K562 (cell line): Measurements from ENCODE around the gene OR1I1. TPM values are rescaled to one million over a fixed set of nuclear protein-coding genes. Genes with fewer than 3 reads are reported as not detected.

ENCODE experiments used
- ATAC-seq: fragments of 200-7000 bp; cut with Tn5 transposase; 3 replicates; pipeline ENCODE4 v1.9.1; 2020; ENCODE audit warnings: moderate library complexity
- BruUV-seq: library from RNA; stranded (reverse); fragments of 400-500 nt; replicated peaks from 2 replicates; lab custom pipeline; 2021; lab: Mats Ljungman, UMichigan
- CTCF ChIA-PET: fragments of 300-600 bp; formaldehyde crosslinking; extraction: SDS; loops from one replicate; lab custom pipeline; 2021; ENCODE audit warnings: low intra/inter-chr PET ratio; lab: Yijun Ruan, JAX
- POLR2A ChIA-PET: fragments of 300-600, 350-650 bp; sonication (Branson Sonifier 250); formaldehyde crosslinking; extraction: SDS; loops from one replicate; lab custom pipeline; 2021; ENCODE audit warnings: antibody characterized with exemption, inconsistent platforms; lab: Yijun Ruan, JAX
- DNase-seq, 4 experiments: peaks; one replicate each; pipeline versions ENCODE4 v3.0.0 to v3.0.0-alpha.2; 2011 to 2018; ENCODE audit warnings: low spot score in 3 of 4, mixed read lengths in 3 of 4; ENCODE audit errors: extremely low read depth in 1 of 4
- FAIRE-seq: peaks from 2 replicates; lab custom pipeline; 2011; peaks lifted over from hg19 to GRCh38; lab: Jason Lieb, UNC
- H2AFZ ChIP-seq: 2 replicates; pipeline ENCODE4 v1.6.0; 2011; ENCODE audit warnings: low read depth, low read length, control low read depth, inconsistent platforms
- H3K27ac ChIP-seq: fragments of 200-600 bp; 3 replicates; pipeline ENCODE4 v1.8.0; 2011; ENCODE audit warnings: low read depth, mild to moderate bottlenecking, control low read depth, inconsistent platforms, low read length, moderate library complexity, mixed read lengths; ENCODE audit errors: extremely low read depth
- H3K27me3 ChIP-seq, 2 experiments: fragments of 300-600 bp in 1 of 2; 2 replicates in 1 of 2; 3 replicates in 1 of 2; pipeline versions ENCODE4 v1.6.0 to v1.8.0; 2011; ENCODE audit warnings: inconsistent platforms in 2 of 2, low read length in 2 of 2, mild to moderate bottlenecking in 1 of 2, mixed read lengths in 1 of 2, moderate library complexity in 1 of 2; ENCODE audit not compliant: control insufficient read depth in 2 of 2, insufficient read depth in 2 of 2
- H3K36me3 ChIP-seq: fragments of 300-600 bp; 3 replicates; pipeline ENCODE4 v1.8.0; 2011; ENCODE audit warnings: mild to moderate bottlenecking, low read length, inconsistent platforms; ENCODE audit not compliant: control insufficient read depth, insufficient read depth
- H3K4me1 ChIP-seq, 2 experiments: fragments of 200-600 bp in 1 of 2; replicated peaks in 1 of 2; 2 replicates in 1 of 2; 3 replicates in 1 of 2; pipeline versions ENCODE4 v1.5.1 to v1.8.0; 2011; ENCODE audit warnings: inconsistent platforms in 2 of 2, low read length in 2 of 2, mild to moderate bottlenecking in 1 of 2, mixed read lengths in 1 of 2, moderate library complexity in 1 of 2; ENCODE audit not compliant: control insufficient read depth in 2 of 2, insufficient read depth in 2 of 2
- H3K4me2 ChIP-seq: 2 replicates; pipeline ENCODE4 v1.6.1; 2011; ENCODE audit warnings: low read length, control low read depth, inconsistent platforms, mixed read lengths; ENCODE audit not compliant: insufficient read depth
- H3K4me3 ChIP-seq: fragments of 200-600 bp; sonication (generic), shearing (Covaris generic); 2 replicates; pipeline ENCODE4 v1.5.1; 2016; ENCODE audit warnings: control low read depth, inconsistent platforms
- H3K79me2 ChIP-seq: fragments of 200-600 bp; 3 replicates; pipeline ENCODE4 v1.8.0; 2011; ENCODE audit warnings: low read length, inconsistent platforms; ENCODE audit not compliant: control insufficient read depth, insufficient read depth
- H3K9ac ChIP-seq, 2 experiments: 2 replicates each; pipeline versions ENCODE4 v1.6.0 to v1.6.1; 2011; ENCODE audit warnings: low read depth in 2 of 2, low read length in 2 of 2, control low read depth in 1 of 2, inconsistent platforms in 1 of 2, mild to moderate bottlenecking in 1 of 2, mixed read lengths in 1 of 2; ENCODE audit not compliant: insufficient read depth in 1 of 2
- H3K9me1 ChIP-seq: one replicate; pipeline ENCODE4 v1.6.0; 2011; ENCODE audit warnings: inconsistent platforms, mild to moderate bottlenecking, low read length, moderate library complexity; ENCODE audit not compliant: control insufficient read depth, insufficient read depth
- H3K9me3 ChIP-seq: replicated peaks from 2 replicates; pipeline ENCODE4 v1.5.1; 2011; ENCODE audit warnings: low read depth, low read length, inconsistent platforms; ENCODE audit not compliant: control insufficient read depth, insufficient read depth
- H4K20me1 ChIP-seq: replicated peaks from 2 replicates; pipeline ENCODE4 v1.6.1; 2011; ENCODE audit warnings: low read length, inconsistent platforms, mixed read lengths; ENCODE audit not compliant: control insufficient read depth, insufficient read depth
- CHCHD3 ChIP-seq: fragments of 250-450 bp; sonication (Bioruptor Pico); IDR thresholded peaks from 2 replicates; pipeline ENCODE4 v2.1.2; 2022; ENCODE audit warnings: mild to moderate bottlenecking
- ZNF143 ChIP-seq: sonication (generic); formaldehyde crosslinking; IDR thresholded peaks from 2 replicates; pipeline ENCODE4 v1.9.0; 2022; ENCODE audit warnings: mild to moderate bottlenecking, missing genetic modification reagents
- ZNF316 ChIP-seq: fragments of 450-650 bp; IDR thresholded peaks from 2 replicates; pipeline ENCODE4 v1.6.1; 2016
- WGBS: fragments of 100-300 bp; shearing (Covaris generic); methylation state at CpG from one replicate; pipeline ENCODE4 v1.1.6; 2016; ENCODE audit warnings: low coverage, mixed read lengths; ENCODE audit not compliant: insufficient coverage; ENCODE audit errors: missing lambda C conversion rate; 5-methylcytosine and 5-hydroxymethylcytosine counted together
- in situ Hi-C: fragments of 300-500 bp; cut with MboI; formaldehyde crosslinking; loops from 4 replicates; pipeline ENCODE4 v1.15.0; 2018; ENCODE audit warnings: inconsistent platforms, mixed read lengths
- intact Hi-C: fragments of 100-400 bp; cut with micrococcal nuclease; formaldehyde crosslinking; loops from 2 replicates; pipeline ENCODE4 v1.14.2; 2022
- polyA plus RNA-seq, 8 experiments: library from polyadenylated mRNA; depleted of rRNA in 4 of 8; stranded (reverse) in 5 of 8; unstranded in 3 of 8; fragments of >200 nt; fragmentation: Nextera tagmentation in 2 of 8; fragmentation: Illumina TruSeq in 1 of 8; extraction: Ambion mirVana in 2 of 8; extraction: Trizol in 1 of 8; gene quantifications; 2 replicates each; pipeline versions ENCODE4 v1.2.1 to v1.2.3, GENCODE V29; 2011 to 2014; ENCODE audit warnings: inconsistent platforms in 1 of 8, missing spikeins in 1 of 8
- total RNA-seq, 7 experiments: library from RNA; depleted of rRNA in 6 of 7; stranded (reverse); fragments of >200 nt in 6 of 7; fragmentation: Illumina TruSeq in 2 of 7; extraction: Trizol in 2 of 7; gene quantifications; 2 replicates each; pipeline versions ENCODE4 v1.2.1 to v1.2.3, GENCODE V29; 2011 to 2021; ENCODE audit warnings: low replicate concordance in 1 of 7
- TF ChIP-seq, protein P1 (sequence below): fragments of 450-650 bp; IDR thresholded peaks from 2 replicates; pipeline ENCODE4 v1.6.1; 2017; ENCODE audit warnings: antibody characterized with exemption, mild to moderate bottlenecking
- TF ChIP-seq, protein P2 (sequence below): fragments of 450-650 bp; IDR thresholded peaks from 2 replicates; pipeline ENCODE4 v1.6.1; 2016; ENCODE audit warnings: mild to moderate bottlenecking, moderate library complexity

Gene OR1I1
- total and polyA plus RNA-seq, 9 of the 15 experiments (the other 6 are each of a cell fraction or from before 2014, with no cell fraction given): not detected

DNA sequence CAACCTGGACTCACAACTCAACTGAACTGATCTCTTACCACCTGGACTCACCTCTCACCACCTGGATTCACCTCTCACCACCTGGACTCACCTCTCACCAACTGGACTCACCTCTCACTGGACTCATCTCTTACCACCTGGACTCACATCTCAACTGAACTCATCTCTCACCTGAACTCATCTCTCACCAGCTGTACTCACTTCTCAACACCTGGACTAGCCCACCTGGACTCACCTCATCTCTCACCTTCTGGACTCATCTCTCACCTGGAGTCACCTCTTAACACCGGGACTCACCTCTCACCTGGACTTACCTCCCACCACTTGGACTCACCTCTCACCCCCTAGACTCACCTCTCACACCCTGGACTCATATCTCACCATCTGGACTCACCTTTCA lies 40.0 kb upstream of the OR1I1 start:
- Histone ChIP-seq H2AFZ (no peak overlapping the region), H3K27me3 (peaks cover 5 to 10% of the 10 kb centered on the region in 2 experiments; a peak in 3 of 5 replicates), H3K9me1 (no peaks in the 10 kb centered on the region), H3K79me2 (no peaks in the 10 kb centered on the region), H3K27ac (no peak overlapping the region), H3K4me1 (no peaks in the 10 kb centered on the region; a peak in 1 of 5 replicates), H3K9ac (no peak overlapping the region), H3K4me2 (no peak overlapping the region), H3K36me3 (no peaks in the 10 kb centered on the region), H3K4me3 (no peak overlapping the region), H4K20me1 (0 out of 2 replicates have a peak, but pooled peaks cover 4% of the 10 kb centered on the region), H3K9me3 (no peaks in the 10 kb centered on the region)
- no TSS peak for BruUV-seq
- TF ChIP-seq, protein P1, sequence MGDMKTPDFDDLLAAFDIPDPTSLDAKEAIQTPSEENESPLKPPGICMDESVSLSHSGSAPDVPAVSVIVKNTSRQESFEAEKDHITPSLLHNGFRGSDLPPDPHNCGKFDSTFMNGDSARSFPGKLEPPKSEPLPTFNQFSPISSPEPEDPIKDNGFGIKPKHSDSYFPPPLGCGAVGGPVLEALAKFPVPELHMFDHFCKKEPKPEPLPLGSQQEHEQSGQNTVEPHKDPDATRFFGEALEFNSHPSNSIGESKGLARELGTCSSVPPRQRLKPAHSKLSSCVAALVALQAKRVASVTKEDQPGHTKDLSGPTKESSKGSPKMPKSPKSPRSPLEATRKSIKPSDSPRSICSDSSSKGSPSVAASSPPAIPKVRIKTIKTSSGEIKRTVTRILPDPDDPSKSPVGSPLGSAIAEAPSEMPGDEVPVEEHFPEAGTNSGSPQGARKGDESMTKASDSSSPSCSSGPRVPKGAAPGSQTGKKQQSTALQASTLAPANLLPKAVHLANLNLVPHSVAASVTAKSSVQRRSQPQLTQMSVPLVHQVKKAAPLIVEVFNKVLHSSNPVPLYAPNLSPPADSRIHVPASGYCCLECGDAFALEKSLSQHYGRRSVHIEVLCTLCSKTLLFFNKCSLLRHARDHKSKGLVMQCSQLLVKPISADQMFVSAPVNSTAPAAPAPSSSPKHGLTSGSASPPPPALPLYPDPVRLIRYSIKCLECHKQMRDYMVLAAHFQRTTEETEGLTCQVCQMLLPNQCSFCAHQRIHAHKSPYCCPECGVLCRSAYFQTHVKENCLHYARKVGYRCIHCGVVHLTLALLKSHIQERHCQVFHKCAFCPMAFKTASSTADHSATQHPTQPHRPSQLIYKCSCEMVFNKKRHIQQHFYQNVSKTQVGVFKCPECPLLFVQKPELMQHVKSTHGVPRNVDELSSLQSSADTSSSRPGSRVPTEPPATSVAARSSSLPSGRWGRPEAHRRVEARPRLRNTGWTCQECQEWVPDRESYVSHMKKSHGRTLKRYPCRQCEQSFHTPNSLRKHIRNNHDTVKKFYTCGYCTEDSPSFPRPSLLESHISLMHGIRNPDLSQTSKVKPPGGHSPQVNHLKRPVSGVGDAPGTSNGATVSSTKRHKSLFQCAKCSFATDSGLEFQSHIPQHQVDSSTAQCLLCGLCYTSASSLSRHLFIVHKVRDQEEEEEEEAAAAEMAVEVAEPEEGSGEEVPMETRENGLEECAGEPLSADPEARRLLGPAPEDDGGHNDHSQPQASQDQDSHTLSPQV: no peak
- TF ChIP-seq, protein P2, sequence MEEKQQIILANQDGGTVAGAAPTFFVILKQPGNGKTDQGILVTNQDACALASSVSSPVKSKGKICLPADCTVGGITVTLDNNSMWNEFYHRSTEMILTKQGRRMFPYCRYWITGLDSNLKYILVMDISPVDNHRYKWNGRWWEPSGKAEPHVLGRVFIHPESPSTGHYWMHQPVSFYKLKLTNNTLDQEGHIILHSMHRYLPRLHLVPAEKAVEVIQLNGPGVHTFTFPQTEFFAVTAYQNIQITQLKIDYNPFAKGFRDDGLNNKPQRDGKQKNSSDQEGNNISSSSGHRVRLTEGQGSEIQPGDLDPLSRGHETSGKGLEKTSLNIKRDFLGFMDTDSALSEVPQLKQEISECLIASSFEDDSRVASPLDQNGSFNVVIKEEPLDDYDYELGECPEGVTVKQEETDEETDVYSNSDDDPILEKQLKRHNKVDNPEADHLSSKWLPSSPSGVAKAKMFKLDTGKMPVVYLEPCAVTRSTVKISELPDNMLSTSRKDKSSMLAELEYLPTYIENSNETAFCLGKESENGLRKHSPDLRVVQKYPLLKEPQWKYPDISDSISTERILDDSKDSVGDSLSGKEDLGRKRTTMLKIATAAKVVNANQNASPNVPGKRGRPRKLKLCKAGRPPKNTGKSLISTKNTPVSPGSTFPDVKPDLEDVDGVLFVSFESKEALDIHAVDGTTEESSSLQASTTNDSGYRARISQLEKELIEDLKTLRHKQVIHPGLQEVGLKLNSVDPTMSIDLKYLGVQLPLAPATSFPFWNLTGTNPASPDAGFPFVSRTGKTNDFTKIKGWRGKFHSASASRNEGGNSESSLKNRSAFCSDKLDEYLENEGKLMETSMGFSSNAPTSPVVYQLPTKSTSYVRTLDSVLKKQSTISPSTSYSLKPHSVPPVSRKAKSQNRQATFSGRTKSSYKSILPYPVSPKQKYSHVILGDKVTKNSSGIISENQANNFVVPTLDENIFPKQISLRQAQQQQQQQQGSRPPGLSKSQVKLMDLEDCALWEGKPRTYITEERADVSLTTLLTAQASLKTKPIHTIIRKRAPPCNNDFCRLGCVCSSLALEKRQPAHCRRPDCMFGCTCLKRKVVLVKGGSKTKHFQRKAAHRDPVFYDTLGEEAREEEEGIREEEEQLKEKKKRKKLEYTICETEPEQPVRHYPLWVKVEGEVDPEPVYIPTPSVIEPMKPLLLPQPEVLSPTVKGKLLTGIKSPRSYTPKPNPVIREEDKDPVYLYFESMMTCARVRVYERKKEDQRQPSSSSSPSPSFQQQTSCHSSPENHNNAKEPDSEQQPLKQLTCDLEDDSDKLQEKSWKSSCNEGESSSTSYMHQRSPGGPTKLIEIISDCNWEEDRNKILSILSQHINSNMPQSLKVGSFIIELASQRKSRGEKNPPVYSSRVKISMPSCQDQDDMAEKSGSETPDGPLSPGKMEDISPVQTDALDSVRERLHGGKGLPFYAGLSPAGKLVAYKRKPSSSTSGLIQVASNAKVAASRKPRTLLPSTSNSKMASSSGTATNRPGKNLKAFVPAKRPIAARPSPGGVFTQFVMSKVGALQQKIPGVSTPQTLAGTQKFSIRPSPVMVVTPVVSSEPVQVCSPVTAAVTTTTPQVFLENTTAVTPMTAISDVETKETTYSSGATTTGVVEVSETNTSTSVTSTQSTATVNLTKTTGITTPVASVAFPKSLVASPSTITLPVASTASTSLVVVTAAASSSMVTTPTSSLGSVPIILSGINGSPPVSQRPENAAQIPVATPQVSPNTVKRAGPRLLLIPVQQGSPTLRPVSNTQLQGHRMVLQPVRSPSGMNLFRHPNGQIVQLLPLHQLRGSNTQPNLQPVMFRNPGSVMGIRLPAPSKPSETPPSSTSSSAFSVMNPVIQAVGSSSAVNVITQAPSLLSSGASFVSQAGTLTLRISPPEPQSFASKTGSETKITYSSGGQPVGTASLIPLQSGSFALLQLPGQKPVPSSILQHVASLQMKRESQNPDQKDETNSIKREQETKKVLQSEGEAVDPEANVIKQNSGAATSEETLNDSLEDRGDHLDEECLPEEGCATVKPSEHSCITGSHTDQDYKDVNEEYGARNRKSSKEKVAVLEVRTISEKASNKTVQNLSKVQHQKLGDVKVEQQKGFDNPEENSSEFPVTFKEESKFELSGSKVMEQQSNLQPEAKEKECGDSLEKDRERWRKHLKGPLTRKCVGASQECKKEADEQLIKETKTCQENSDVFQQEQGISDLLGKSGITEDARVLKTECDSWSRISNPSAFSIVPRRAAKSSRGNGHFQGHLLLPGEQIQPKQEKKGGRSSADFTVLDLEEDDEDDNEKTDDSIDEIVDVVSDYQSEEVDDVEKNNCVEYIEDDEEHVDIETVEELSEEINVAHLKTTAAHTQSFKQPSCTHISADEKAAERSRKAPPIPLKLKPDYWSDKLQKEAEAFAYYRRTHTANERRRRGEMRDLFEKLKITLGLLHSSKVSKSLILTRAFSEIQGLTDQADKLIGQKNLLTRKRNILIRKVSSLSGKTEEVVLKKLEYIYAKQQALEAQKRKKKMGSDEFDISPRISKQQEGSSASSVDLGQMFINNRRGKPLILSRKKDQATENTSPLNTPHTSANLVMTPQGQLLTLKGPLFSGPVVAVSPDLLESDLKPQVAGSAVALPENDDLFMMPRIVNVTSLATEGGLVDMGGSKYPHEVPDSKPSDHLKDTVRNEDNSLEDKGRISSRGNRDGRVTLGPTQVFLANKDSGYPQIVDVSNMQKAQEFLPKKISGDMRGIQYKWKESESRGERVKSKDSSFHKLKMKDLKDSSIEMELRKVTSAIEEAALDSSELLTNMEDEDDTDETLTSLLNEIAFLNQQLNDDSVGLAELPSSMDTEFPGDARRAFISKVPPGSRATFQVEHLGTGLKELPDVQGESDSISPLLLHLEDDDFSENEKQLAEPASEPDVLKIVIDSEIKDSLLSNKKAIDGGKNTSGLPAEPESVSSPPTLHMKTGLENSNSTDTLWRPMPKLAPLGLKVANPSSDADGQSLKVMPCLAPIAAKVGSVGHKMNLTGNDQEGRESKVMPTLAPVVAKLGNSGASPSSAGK: no peak
- no peak for TF ChIP-seq ZNF143
- TF ChIP-seq CHCHD3 (CRISPR knock-in tag): no peak
- TF ChIP-seq ZNF316: no peak
- CTCF ChIA-PET: no interaction called here
- intact Hi-C loops (no loop called here), in situ Hi-C loops (no loop called here)
- POLR2A ChIA-PET: no interaction called here
- WGBS: 0% methylated on average over 1 of the region's 1 CpG
- no peak for DNase-seq
- FAIRE-seq: no peak
- no peak for ATAC-seq
